HG03432 (cell line): ENCODE results near the gene FERMT1.
"Not testable (repeated sequence)": the region's sequence is repeated elsewhere in the genome, so short reads cannot be mapped to it uniquely, and the experiment has no call there.

Experiments
- ATAC-seq: cut with Tn5 transposase; IDR thresholded peaks from one replicate; pipeline ENCODE4 v1.9.1; 2021; ENCODE audit warnings: mild to moderate bottlenecking, moderate library complexity; ENCODE audit not compliant: unreplicated experiment

Gene FERMT1

DNA sequence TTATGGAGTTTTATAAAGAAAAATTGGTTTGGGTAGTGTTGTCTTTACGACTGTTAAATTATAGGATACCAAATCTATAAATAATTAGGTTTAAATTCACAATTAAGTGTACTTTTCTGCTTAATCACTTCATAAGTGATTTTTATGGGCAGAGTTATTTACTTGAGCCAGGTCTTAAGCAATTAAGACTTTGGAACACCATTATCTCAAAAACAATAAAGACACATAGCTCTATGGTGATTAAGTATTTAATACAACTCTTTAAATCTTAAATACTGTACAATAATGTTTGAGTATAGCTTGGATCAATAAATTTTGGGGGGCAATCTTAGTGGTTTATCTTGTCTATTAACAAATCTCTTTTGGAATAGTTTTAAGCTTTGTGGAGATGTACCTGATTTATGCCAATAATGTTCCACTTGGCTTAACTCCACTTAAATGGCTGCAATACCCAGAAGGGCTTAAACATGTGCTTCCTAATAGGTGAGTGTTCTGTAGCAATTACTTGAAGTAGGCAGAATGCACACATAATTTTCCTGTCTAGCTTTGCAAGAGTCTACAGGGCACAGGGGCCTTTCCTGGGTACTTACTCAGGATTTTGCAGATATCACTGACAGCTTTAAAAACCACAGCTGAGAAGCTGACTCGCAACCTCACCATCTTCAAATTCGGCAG lies 7.5 kb downstream of the FERMT1 start:
- no peak for ATAC-seq

DNA sequence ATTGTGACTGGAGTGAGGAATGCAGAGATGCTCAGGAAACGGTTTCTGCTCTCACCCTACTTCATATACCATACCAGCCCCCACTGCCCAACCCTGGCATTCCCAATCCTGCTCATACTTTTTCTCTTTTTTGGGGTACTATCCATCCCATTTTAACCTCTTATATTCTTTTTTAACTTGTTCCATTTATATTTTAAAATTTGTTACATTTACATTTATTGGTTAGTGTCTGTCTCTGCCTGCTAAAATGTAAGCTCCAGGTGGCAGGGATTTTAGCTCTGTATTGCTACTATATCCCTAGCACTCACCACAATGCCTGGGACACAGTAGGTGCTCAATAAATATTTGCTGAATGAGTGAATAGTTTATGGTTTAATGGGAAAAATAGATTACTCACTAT lies 8.1 kb downstream of the FERMT1 start:
- no peak for ATAC-seq

DNA sequence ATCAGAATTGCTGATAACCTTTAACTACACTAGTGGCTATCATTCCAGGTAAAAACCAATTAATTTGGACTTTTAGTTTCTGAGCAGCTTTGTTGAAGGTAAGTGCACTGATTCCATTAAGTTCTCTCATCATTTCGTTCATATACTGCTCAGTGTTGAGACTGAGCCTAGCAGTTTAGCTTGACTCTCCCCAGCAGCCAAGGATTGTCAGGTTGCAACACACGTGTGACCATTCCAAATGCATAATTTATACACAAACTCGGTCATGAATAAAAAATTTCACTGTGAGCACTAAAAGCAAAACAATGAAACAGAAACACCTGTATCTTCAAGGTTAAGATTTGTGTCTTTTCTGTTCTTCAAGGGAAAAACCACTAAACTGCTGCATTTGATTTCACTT lies 8.9 kb downstream of the FERMT1 start:
- no peak for ATAC-seq

DNA sequence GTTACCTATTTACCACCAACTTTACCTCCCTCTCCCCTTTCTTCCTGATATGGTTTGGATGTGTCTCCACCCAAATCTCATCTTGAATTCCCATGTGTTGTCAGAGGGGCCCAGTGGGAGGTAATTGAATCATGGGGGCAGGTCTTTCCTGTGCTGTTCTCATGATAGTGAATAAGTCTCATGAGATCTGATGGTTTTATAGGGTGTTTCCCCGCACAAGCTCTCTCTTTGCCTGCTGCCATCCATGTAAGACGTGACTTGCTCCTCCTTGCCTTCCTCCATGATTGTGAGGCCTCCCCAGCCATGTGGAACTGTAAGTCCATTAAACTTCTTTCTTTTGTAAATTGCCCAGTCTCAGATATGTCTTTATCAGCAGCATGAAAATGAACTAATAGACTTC lies 9.9 kb downstream of the FERMT1 start:
- ATAC-seq = not testable (repeated sequence)

DNA sequence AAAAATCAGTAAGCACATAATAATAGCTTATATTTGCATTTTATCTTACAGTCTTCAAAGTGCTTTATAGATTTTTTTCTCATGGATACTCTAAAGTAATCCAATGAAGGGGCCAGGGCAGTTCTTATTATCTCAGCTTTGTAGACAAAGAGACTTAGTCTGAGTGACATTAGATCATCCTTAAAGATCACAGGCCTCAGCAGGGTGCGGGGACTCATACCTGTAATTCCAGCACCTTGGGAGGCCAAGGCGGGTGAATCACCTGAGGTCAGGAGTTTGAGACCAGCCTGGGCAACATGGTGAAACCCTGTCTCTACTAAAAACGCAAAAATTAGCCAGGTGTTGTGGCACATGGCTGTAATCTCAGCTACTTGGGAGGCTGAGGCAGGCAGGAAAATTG lies 14.5 kb downstream of the FERMT1 start:
- no peak for ATAC-seq

DNA sequence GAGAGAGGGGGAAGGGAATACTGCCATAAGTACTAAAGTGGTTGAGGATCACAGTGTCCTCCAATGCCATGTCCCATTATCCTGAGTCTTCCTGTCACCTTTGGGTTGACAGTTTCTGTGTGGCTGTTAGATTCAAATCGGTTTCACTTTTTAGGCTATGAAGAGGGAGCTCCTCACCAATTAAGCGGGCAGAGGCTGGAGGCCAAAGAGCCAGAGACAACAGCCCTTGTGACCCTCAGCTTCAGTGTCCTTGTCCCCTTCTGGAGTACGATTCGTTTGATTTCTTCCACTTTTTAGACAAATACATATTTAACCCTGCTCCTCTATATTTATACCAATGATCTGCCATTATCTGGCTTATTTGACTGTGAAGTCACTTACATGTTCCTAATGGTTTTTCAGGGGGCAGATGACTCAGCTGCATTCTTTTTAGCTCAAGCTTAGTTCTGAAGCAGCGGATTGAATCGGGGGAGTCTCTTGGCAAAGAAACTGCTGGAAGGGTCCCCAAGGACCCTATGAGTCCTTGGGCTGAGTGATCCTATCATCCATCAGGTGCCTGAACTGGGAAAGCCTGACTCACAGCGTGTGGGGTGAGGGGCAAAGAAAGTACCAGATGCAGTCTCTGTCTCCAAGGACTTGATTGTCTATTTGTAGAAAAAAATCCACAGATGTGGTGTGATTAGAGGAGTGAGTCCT lies 18.2 kb downstream of the FERMT1 start:
- no peak for ATAC-seq

DNA sequence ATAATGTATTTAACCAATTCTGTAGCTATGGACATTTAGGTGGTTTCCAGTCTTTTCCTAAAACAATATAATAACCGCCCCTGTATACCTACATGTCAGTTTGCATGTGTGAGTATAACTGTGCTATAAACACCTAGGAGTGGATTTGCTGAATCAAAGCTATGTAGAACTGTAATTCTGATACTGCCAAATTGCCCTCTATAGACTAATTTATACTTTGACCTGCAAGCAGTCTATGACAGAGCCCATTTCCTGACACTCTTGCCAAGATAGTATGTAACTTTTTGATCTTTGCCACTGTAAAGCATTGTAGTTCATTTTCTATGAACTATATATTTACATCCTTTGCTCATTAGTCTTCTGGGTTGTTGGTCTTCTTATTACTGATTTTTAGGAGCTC lies 19.5 kb downstream of the FERMT1 start:
- no peak for ATAC-seq

DNA sequence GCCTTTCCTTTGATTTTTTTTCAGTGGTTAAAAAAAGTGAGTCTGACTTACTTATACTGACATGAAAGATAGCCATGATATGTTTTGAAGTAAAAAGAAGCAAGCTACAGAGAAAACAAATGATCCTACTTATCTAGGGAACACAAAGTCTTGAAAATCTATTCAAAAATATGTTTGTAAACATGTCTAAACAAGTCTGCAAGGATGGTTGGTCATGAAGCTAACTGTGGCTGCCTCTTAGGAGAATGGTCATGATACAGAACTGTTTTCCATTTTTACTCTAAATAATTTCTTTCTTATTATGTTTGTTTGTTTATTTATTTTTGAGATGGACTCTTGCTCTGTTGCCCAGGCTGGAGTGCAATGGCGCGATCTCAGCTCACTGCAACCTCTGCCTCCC lies 21.5 kb downstream of the FERMT1 start:
- ATAC-seq = no peak

DNA sequence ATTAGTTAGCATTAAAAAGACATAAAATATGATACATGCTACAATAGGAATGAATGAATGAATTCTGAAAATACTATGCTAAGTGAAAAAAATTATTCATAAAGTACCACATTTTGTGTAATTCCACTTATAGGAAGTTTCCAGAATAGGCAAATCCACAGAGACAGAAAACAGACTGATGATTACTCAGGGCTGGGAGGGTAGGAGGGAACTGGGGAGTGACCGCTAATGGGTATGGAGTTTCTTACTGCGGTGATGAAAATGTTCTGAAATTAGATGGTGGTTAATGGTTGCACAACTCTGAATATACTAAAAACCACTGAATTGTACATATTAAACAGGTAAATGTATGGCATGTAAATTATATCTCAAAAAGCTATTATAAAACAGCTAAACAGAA lies 22.6 kb downstream of the FERMT1 start:
- no peak for ATAC-seq

DNA sequence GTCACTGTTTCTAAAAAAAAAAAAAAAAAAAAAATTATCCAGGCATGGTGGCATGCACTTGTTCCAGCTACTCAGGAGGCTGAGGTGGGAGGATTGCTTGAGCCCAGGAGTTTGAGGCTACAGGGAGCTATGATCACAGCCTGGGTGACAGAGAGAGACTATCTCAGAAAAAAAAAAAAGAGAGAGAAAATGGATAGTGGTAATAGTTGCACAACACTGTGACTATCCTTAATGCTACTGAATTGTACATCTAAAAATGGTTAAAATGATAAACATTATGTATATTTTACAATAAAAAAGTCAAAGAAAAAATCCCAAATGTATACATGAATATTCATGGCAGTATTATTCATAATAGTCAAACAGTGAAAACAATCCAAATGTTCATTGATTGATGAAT lies 23.0 kb downstream of the FERMT1 start:
- no peak for ATAC-seq

DNA sequence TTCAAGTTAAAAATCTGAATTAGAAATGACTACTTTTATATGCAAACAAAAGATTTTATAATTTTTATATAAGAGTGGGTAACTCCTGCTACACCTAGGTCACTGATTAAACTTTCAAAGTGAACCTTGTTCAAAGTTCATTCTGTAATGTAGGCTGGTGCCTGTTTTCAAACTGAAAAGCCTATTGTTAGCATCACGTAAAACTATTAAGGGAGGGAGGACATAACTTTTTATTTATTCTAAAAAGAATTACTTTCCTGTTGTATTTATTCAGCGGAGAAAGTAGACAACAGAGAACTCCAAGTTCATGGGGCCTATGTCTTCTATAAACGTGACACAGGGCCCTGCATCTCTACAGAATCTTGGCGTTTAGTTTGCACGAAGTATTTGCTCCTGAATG lies 27.4 kb downstream of the FERMT1 start:
- ATAC-seq = no peak

DNA sequence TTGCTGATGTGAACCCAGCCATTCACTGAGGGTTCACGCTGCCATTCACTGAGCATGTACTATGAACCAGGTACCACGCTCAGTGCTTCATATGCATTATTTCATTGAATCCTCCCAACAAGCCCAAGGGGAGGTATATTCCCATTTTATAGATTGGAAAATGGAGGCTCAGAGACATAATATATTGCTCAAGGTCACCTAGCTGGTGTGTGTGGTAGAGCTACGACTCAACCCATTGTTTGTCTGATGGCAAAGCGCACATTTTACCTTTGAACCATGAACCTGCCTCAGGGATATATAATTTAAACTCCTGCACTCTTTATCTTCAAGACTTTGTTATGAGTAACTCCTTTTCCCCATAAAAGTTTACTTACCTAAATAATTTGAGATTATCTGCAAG lies 28.3 kb downstream of the FERMT1 start:
- ATAC-seq = no peak

DNA sequence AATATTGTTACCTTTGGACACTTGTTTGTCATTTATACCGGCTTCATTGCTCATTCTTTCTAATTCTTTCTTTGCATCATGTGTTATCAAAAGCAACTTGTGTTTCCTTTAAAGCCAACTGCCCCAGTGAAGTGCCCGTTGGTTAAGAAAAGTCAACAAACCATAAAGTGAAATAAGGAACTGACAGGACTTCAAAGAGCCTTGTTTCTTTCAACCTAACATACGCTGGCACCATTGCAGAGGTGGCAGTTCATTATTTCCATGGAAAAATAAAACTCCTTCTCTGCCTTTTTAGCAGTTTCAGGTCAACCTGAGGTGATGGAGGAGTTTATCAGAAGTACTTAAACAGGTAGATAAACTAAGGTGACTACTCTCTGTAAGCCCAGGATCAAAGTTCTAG lies 28.8 kb downstream of the FERMT1 start:
- ATAC-seq = no peak

DNA sequence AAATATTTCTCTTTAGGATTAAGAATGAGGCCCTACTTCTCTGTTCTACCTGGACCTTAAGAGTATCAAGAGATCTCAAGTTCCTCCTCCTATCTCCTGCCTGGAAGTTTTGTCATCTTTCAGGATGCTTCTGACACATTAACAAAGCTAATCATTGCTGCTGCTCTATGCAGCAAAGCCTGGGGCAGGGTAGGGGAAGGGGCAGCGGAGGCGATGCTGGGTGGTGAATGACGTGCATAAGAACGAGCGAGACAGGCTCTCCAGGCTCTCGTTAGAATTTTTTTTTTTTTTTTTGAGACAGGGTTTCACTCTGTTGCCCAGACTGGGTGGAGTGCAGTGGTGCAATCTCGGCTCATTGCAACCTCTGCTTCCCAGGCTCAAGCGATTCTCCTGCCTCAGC lies 31.2 kb downstream of the FERMT1 start:
- ATAC-seq = no peak

DNA sequence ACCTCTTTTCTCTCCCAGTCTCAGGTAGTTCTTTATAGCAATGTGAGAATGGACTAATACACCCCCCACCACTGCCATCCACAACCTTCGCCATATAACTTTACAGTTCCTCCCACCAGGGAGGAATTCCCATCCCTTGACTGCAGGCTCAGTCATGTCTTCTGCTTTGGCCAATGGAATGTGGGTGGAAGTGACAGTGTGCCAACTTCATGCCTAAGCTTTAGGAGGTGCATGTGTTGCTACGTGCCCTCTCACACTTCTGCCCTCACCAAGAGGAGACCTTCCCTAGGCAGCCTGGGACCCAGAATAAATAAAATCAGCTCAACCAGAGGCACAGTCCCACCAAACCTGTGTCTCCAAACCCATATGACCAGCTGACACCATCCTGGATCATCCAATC lies 36.0 kb downstream of the FERMT1 start:
- no peak for ATAC-seq

DNA sequence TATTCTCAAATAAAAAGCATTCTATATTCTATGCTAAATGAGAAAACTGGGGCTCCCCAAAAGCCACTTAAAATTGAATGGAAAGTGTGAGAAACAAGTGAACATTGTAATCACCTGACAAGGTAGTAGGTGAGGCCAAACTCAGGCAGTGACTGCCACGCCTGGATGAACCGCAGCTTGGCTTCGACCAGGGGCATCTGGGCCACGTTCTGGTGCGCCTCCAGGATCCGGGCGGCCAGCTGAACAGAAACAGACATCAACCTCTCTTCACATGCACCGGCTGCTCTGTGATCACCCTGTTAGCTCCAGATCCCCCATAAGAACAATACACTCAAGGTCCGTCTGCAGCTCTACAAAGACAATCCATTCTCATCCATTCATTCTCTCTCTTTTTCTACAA lies 38.9 kb downstream of the FERMT1 start:
- ATAC-seq = no peak

DNA sequence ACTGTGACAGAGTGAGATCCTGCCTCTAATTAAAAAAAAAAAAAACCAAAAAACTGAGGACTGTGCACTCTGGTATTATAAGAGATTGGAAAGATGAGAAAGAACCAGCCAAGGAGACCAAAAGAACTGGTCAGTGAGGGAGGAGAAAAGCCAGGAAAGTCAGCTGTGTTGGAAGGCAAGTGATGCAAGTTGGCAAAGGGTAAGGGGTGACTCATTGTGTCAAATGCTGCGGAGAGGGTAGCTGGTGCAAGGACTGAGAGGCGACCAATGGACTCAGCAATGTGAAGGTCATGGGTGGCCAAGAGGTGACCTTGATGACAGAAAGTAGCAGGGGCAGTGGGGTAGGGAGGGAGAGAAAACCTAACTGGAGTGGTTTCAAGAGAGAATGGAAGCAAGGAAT lies 41.6 kb downstream of the FERMT1 start:
- no peak for ATAC-seq

DNA sequence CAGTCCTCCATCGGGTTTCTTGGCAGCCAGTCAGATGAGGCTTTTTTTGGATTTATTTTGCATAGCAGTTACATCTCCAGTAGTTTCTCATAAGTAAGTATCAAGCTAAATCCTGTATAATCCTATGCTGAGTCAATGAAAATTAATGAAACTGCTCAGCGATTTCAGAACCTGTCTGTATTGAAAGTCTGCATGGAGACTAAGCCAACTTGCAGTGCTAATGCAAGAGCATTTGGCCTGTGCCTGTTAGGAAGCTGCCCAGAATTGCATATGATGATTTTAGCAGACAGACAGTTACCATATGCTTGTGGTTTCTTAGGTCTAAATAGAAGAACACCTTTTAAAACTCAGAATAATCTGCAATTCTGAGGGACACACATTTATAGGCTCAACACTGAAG lies 43.8 kb downstream of the FERMT1 start:
- ATAC-seq = no peak

DNA sequence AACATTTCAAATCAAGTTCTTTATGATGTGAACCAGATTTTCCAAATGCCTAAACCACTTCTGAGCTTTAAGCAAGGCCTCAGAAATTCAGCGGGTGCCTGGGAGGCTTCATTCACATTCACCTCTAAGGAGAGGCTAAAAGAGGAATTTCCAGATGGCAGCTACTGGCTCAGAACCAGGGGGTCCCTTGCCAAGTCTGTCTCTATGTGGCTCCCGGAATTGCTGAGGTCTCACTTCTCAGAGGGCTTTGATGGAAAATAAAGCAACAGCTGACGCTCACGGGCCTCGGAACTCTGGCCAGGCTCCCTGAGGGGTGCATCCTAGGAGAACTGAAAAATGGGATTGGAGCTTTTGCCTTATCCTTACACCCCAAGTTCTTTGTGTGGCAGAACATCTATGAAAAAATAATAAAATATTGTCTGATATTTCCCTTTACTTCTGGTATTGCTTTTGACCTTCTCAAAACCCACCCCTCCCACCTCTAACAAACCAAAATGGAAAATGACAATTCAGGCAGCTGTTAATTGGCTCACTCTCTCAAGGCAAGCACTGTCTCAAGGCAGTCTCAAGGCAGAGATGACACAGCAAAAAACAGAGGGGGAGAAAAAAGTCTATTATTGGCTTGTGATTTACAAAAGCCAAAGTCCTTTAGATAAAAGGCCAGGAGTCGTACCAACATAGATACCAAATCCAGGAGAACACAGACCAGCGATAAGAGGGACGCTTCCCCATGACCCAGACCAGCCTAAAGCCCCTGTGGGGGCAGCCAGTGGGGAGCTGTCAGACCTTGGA lies 47.2 kb downstream of the FERMT1 start:
- ATAC-seq = no peak

DNA sequence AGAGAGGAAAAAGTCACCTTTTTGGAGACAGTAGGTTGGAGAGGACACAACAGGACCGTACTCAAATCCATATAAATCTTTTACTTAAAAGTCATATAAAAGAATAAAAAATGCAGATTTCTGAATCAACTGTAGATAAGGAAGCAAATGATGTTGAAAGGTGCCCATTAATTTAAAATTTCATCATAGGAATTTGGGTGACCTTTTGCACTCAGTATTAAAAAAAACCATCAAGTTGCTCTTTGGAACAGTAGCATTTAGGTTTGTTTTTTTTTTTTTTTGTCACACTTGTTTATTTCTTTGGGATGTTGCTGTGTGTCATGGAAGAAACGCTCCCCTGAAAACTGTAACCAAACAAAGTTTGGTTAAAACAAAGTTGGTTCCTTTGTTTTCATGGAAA lies 48.0 kb downstream of the FERMT1 start:
- ATAC-seq = no peak

DNA sequence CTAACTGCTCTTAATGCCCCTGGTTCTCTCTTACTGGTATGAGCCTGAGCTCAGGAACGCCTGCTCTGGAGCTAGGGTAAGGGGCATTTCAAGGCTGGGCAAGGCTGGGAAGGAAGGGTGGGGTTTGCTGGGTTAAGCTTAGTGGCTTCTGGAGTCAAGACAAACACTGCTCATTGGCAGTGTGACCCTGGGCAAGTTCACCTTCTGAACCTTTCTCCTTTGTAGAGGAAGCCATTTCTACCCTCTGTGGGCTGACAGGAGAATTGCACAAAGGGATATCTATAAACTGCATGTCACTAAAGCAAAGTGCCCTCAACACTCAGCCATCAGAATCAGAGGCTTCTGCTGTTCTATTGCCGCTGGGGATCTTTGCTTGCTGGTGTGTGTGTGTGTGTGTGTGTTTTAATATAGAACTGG lies 48.7 kb downstream of the FERMT1 start:
- ATAC-seq = peak; percentile 90
